Smooth muscle cell (in vitro differentiated cells): Measurements from ENCODE around the gene NUDCD2. TPM values are rescaled to one million over a fixed set of nuclear protein-coding genes. Genes with fewer than 3 reads are reported as not detected.
"Not testable (repeated sequence)": the region's sequence is repeated elsewhere in the genome, so short reads cannot be mapped to it uniquely, and the experiment has no call there.

Source experiments
- DNase-seq: peaks from one replicate; lab custom pipeline; 2025; ENCODE audit not compliant: unreplicated experiment; lab: John Stamatoyannopoulos, UW
- H2AFZ ChIP-seq: fragments of 200-600 bp; sonication (generic); 2 replicates; pipeline ENCODE4 v1.6.0; 2016; ENCODE audit warnings: antibody characterized with exemption, low read depth, mild to moderate bottlenecking
- H3F3A ChIP-seq: fragments of 200-600 bp; sonication (generic); 2 replicates; pipeline ENCODE4 v1.6.0; 2017; ENCODE audit warnings: antibody characterized with exemption, low read depth
- H3K27ac ChIP-seq: fragments of 200-600 bp; sonication (generic); 2 replicates; pipeline ENCODE4 v1.5.1; 2016; ENCODE audit warnings: low read depth, mild to moderate bottlenecking
- H3K27me3 ChIP-seq: fragments of 200-600 bp; sonication (generic); 2 replicates; pipeline ENCODE4 v1.6.1; 2016; ENCODE audit warnings: low read depth, mild to moderate bottlenecking
- H3K36me3 ChIP-seq: fragments of 200-600 bp; sonication (generic); 2 replicates; pipeline ENCODE4 v1.5.1; 2016; ENCODE audit warnings: low read depth
- H3K4me1 ChIP-seq: fragments of 200-600 bp; sonication (generic); 2 replicates; pipeline ENCODE4 v1.5.1; 2016; ENCODE audit warnings: low read depth
- H3K4me2 ChIP-seq: fragments of 200-600 bp; sonication (generic); 2 replicates; pipeline ENCODE4 v1.6.0; 2016; ENCODE audit warnings: mild to moderate bottlenecking
- H3K4me3 ChIP-seq: fragments of 200-600 bp; sonication (generic); 2 replicates; pipeline ENCODE4 v1.5.1; 2016; ENCODE audit warnings: mild to moderate bottlenecking
- H3K79me2 ChIP-seq: fragments of 200-600 bp; sonication (generic); 2 replicates; pipeline ENCODE4 v1.6.0; 2016; ENCODE audit warnings: low read depth, mild to moderate bottlenecking
- H3K9ac ChIP-seq: fragments of 200-600 bp; sonication (generic); 2 replicates; pipeline ENCODE4 v1.6.0; 2016; ENCODE audit warnings: low read depth
- H3K9me3 ChIP-seq: fragments of 200-600 bp; sonication (generic); replicated peaks from 2 replicates; pipeline ENCODE4 v1.5.1; 2016; ENCODE audit warnings: low read depth
- H4K20me1 ChIP-seq: fragments of 200-600 bp; sonication (generic); 2 replicates; pipeline ENCODE4 v1.6.0; 2016; ENCODE audit warnings: low read depth
- CTCF ChIP-seq: fragments of 200-600 bp; sonication (generic); IDR thresholded peaks from 2 replicates; pipeline ENCODE4 v1.5.1; 2017; ENCODE audit warnings: borderline replicate concordance, mild to moderate bottlenecking, antibody characterized with exemption; ENCODE audit not compliant: insufficient read depth, poor library complexity, severe bottlenecking
- WGBS: methylation state at CpG from one replicate; pipeline ENCODE4 v1.1.7; 2016; ENCODE audit warnings: low lambda C conversion rate; 5-methylcytosine and 5-hydroxymethylcytosine counted together
- polyA plus RNA-seq: library from polyadenylated mRNA; unstranded; fragments of >200 nt; fragmentation: Nextera tagmentation; extraction: Ambion mirVana; gene quantifications from 2 replicates; pipeline ENCODE4 v1.2.1, GENCODE V29; 2016
- total RNA-seq: library from RNA; depleted of rRNA; stranded (reverse); fragments of >200 nt; gene quantifications from 2 replicates; pipeline ENCODE4 v1.2.3, GENCODE V29; 2014

NUDCD2 gene
- total and polyA plus RNA-seq, 2 experiments from 2014 or later = 6.4 to 31.7 TPM

GRCh38 chr5:163402007-163402406 lies 57.9 kb downstream of the NUDCD2 start:
- peaks cover 7% of the 10 kb centered on the region for H3F3A ChIP-seq
- H3K4me3 ChIP-seq = no peak overlapping the region
- no peaks in the 10 kb centered on the region for H3K79me2 ChIP-seq
- H2AFZ ChIP-seq = no peak overlapping the region
- H4K20me1 ChIP-seq = no peaks in the 10 kb centered on the region
- 89% methylated on average over 2 of the region's 2 CpGs for WGBS
- no peak overlapping the region for H3K9ac ChIP-seq
- no peaks in the 10 kb centered on the region for H3K36me3 ChIP-seq
- DNase-seq = no peak
- no peaks in the 10 kb centered on the region for H3K9me3 ChIP-seq
- TF ChIP-seq CTCF = no peak
- no peak overlapping the region for H3K27ac ChIP-seq
- no peaks in the 10 kb centered on the region for H3K4me1 ChIP-seq
- H3K4me2 ChIP-seq = no peak overlapping the region
- H3K27me3 ChIP-seq = no peaks in the 10 kb centered on the region

GRCh38 chr5:163401271-163401670 lies 58.6 kb downstream of the NUDCD2 start:
- Histone ChIP-seq H3K27me3 (no peaks in the 10 kb centered on the region), H3K27ac (no peak overlapping the region), H2AFZ (no peak overlapping the region), H3K9ac (no peak overlapping the region), H3K4me3 (no peak overlapping the region), H3K36me3 (no peaks in the 10 kb centered on the region), H3K4me1 (no peaks in the 10 kb centered on the region), H3K4me2 (no peak overlapping the region), H4K20me1 (no peaks in the 10 kb centered on the region), H3F3A (peaks cover 1% of the 10 kb centered on the region), H3K79me2 (no peaks in the 10 kb centered on the region), H3K9me3 (no peaks in the 10 kb centered on the region)
- WGBS = 68% methylated on average over 4 of the region's 4 CpGs
- no peak for DNase-seq
- no peak for TF ChIP-seq CTCF

GRCh38 chr5:163399923-163400322 lies 60.0 kb downstream of the NUDCD2 start:
- H3K9me3 ChIP-seq = no peaks in the 10 kb centered on the region
- no peaks in the 10 kb centered on the region for H3F3A ChIP-seq
- no peak overlapping the region for H3K4me3 ChIP-seq
- no peaks in the 10 kb centered on the region for H3K4me1 ChIP-seq
- H3K79me2 ChIP-seq = no peaks in the 10 kb centered on the region
- TF ChIP-seq CTCF = no peak
- H4K20me1 ChIP-seq = no peaks in the 10 kb centered on the region
- H3K27ac ChIP-seq = no peak overlapping the region
- no peak for DNase-seq
- no peaks in the 10 kb centered on the region for H3K27me3 ChIP-seq
- H2AFZ ChIP-seq = no peak overlapping the region
- H3K36me3 ChIP-seq = no peaks in the 10 kb centered on the region
- H3K9ac ChIP-seq = no peak overlapping the region
- no peak overlapping the region for H3K4me2 ChIP-seq
- WGBS = 67% methylated on average over 4 of the region's 4 CpGs

- DNase-seq = no peak
- H3K4me3 ChIP-seq = no peak overlapping the region
- H3K27me3 ChIP-seq = no peaks in the 10 kb centered on the region
- H3F3A ChIP-seq = no peaks in the 10 kb centered on the region
- no peaks in the 10 kb centered on the region for H4K20me1 ChIP-seq
- H2AFZ ChIP-seq = no peak overlapping the region
- no peak overlapping the region for H3K4me2 ChIP-seq
- no peak for TF ChIP-seq CTCF
- H3K27ac ChIP-seq = no peak overlapping the region
- no peaks in the 10 kb centered on the region for H3K36me3 ChIP-seq
- H3K9me3 ChIP-seq = no peaks in the 10 kb centered on the region
- H3K4me1 ChIP-seq = no peaks in the 10 kb centered on the region
- no peaks in the 10 kb centered on the region for H3K79me2 ChIP-seq
- H3K9ac ChIP-seq = no peak overlapping the region
These were observed 62.5 kb downstream of the NUDCD2 start for GRCh38 chr5:163397354-163397753.

- WGBS = 96% methylated on average over 9 of the region's 9 CpGs
- not testable (repeated sequence) for H2AFZ ChIP-seq, H3K9me3 ChIP-seq, H3K4me3 ChIP-seq, H3K4me2 ChIP-seq, H3K27ac ChIP-seq, DNase-seq, H4K20me1 ChIP-seq, H3K4me1 ChIP-seq, H3K27me3 ChIP-seq, H3K79me2 ChIP-seq, H3K36me3 ChIP-seq, H3F3A ChIP-seq, H3K9ac ChIP-seq
These were observed 63.0 kb downstream of the NUDCD2 start for GRCh38 chr5:163396818-163397340.
